Smooth muscle cell of trachea (primary cell): ENCODE results near the gene CHST7. TPM values are rescaled to one million over a fixed set of nuclear protein-coding genes. Genes with fewer than 3 reads are reported as not detected.

Source experiments
- total RNA-seq: library from RNA; depleted of rRNA; stranded (reverse); fragments of >200 nt; gene quantifications from 2 replicates; pipeline ENCODE4 v1.2.1, GENCODE V29; 2014

Gene CHST7, protein sequence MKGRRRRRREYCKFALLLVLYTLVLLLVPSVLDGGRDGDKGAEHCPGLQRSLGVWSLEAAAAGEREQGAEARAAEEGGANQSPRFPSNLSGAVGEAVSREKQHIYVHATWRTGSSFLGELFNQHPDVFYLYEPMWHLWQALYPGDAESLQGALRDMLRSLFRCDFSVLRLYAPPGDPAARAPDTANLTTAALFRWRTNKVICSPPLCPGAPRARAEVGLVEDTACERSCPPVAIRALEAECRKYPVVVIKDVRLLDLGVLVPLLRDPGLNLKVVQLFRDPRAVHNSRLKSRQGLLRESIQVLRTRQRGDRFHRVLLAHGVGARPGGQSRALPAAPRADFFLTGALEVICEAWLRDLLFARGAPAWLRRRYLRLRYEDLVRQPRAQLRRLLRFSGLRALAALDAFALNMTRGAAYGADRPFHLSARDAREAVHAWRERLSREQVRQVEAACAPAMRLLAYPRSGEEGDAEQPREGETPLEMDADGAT
- total RNA-seq: 17.0 and 36.1 TPM in 2 replicates

DNA sequence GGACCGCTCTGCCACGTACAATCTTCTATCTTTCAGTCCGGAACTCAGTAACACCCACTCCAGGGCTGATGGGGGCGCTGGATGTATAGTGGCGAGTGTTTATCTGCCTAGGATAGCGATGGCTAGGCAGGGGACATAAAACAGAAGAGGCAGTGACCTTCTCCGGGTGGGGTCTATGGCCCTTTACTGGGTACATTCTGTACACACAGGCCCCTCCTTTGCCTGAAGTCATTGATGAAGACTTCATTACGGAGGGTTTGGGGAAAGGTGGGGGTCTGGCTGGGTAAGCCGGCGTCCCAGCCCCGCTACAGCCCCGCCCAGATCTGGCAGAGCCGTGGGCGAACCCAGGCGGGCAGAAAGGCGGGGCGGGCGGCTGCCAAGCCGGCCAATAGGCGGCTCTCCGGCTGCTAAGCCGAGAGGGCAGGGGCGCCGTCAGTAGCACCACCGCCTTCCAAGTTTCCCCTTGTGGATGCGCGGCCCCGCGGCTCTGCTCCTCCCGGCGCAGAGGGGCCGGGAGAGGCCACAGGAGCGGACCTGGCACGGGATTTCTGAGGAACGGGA, at the start of gene CHST7:
CHST7 (plus strand) TSS at position 435 of the 561 bp plus-strand sequence. CDS start 167 bp downstream, outside the sequence.

GRCh38 chrX:46545111-46546005, 28.2 kb upstream of the CHST7 start, which contains the start of gene ZNF674:
ZNF674 (minus strand) TSS chrX:46545421; CDS start chrX:46542087, 3,334 bp downstream.

Other genes starting within 250 kb of the CHST7 start
- gene ZNF674, start 28.3 kb upstream of the CHST7 start, total RNA-seq: 6.0 TPM in 2 replicates
- 62.9 and 67.9 TPM in 2 replicates for gene SLC9A7, start 185.4 kb downstream of the CHST7 start, total RNA-seq